ENCODE data around the gene CNGA4. TPM values are rescaled to one million over a fixed set of nuclear protein-coding genes. Genes with fewer than 3 reads are reported as not detected.

Gene CNGA4
- total and polyA plus RNA-seq, 2 of the 4 experiments (the other 2 are of a cell fraction): under 0.01 to 0.12 TPM

DNA sequence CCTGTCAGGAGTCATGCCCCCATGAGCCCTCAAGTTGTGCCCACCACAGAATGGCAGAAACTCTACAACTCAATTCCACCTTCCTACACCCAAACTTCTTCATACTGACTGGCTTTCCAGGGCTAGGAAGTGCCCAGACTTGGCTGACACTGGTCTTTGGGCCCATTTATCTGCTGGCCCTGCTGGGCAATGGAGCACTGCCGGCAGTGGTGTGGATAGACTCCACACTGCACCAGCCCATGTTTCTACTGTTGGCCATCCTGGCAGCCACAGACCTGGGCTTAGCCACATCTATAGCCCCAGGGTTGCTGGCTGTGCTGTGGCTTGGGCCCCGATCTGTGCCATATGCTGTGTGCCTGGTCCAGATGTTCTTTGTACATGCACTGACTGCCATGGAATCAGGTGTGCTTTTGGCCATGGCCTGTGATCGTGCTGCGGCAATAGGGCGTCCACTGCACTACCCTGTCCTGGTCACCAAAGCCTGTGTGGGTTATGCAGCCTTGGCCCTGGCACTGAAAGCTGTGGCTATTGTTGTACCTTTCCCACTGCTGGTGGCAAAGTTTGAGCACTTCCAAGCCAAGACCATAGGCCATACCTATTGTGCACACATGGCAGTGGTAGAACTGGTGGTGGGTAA, 39.6 kb upstream of the CNGA4 start, which contains the start of gene OR52W1:
TSS of gene OR52W1 (plus strand) at position 51 of the 637 bp plus-strand sequence. CDS start at position 51, 0 bp downstream.
- H3K36me3 ChIP-seq (ENCODE audit: control insufficient read depth, insufficient read depth, low read length): no peaks in the 10 kb centered on the region
- H3K18ac ChIP-seq (ENCODE audit: low read depth, low read length): no peak within 1 kb of the TSS
- no peak within 1 kb of the TSS for H3K23ac ChIP-seq (ENCODE audit: low read depth, low read length)
- H3K9me3 ChIP-seq (ENCODE audit: control insufficient read depth, insufficient read depth, low read length): no peaks in the 10 kb centered on the region
- no peak within 1 kb of the TSS for H2AK9ac ChIP-seq (replicated peaks; ENCODE audit: low read depth, low read length, poor library complexity)
- H3K4me2 ChIP-seq (ENCODE audit: low read depth, low read length): no peak within 1 kb of the TSS
- 100% methylated on average over 4 of the region's 5 CpGs; no CpG with 5 or more reads in 1 of the 2 experiments for WGBS, 2 experiments (ENCODE audit: extremely low coverage in 2 of 2, insufficient read length in 1 of 2)
- H3K79me1 ChIP-seq (ENCODE audit: low read depth in 1 of 2, low read length in 2 of 2): no peaks in the 10 kb centered on the region
- ChIA-PET CTCF (no interaction called here), POLR2A (ENCODE audit: unreplicated experiment) (no interaction called here)
- no peak within 1 kb of the TSS for H3K56ac ChIP-seq (ENCODE audit: extremely low read depth, insufficient read depth, low read length)
- peaks cover 2% of the 10 kb centered on the region; the same call in 1 of the 2 replicates for H3K4me1 ChIP-seq (ENCODE audit: control insufficient read depth, insufficient read depth, low read length)
- H2AFZ ChIP-seq (replicated peaks; ENCODE audit: low read length, poor library complexity): no peak within 1 kb of the TSS
- no peak within 1 kb of the TSS for H3K9ac ChIP-seq (ENCODE audit: low read depth, low read length)
- H3K27me3 ChIP-seq (ENCODE audit: control insufficient read depth, insufficient read depth, low read length): peaks cover 1% of the 10 kb centered on the region; the same call in 1 of the 2 replicates
- no peak within 1 kb of the TSS for H2BK20ac ChIP-seq (ENCODE audit: low read depth, low read length)
- no peak within 1 kb of the TSS for H3K14ac ChIP-seq (replicated peaks; ENCODE audit: low read depth, low read length)
- ATAC-seq (ENCODE audit: low read depth) (no peak), DNase-seq (no peak)
- no peak for TF ChIP-seq CHD1 (IDR thresholded peaks at IDR 0.05; ENCODE audit: low read depth, low read length)
- TF ChIP-seq BHLHE40 (IDR thresholded peaks at IDR 0.05; ENCODE audit: low read depth, low read length): no peak
- TF ChIP-seq POLR2A (IDR thresholded peaks at IDR 0.05; ENCODE audit: low read depth, low read length): no peak
- TF ChIP-seq NFE2L2 (IDR thresholded peaks at IDR 0.05; ENCODE audit: low read depth, low read length): no peak
- no peak for TF ChIP-seq CTCF (conservative IDR thresholded peaks at IDR 0.05; ENCODE audit: low read depth, low read length)
- no peak for TF ChIP-seq RCOR1 (IDR thresholded peaks at IDR 0.05; ENCODE audit: insufficient replicate concordance, low read length)
- no peak for TF ChIP-seq USF2 (IDR thresholded peaks at IDR 0.05; ENCODE audit: low read depth, low read length)
- TF ChIP-seq MXI1 (IDR thresholded peaks at IDR 0.05; ENCODE audit: borderline replicate concordance, low read depth, low read length): no peak
- no peak for TF ChIP-seq MAZ (IDR thresholded peaks at IDR 0.05; ENCODE audit: borderline replicate concordance, low read depth, low read length)
- no peak for TF ChIP-seq SMC3 (IDR thresholded peaks at IDR 0.05; ENCODE audit: low read depth, low read length)
- no peak for TF ChIP-seq MAFK (IDR thresholded peaks at IDR 0.05; ENCODE audit: low read depth, low read length)
- TF ChIP-seq RAD21 (IDR thresholded peaks at IDR 0.05; ENCODE audit: low read length): no peak
- no peak for TF ChIP-seq CEBPB (IDR thresholded peaks at IDR 0.05; ENCODE audit: low read depth, low read length)
- no peak for TF ChIP-seq RFX5 (IDR thresholded peaks at IDR 0.05; ENCODE audit: low read depth, low read length)
- no peak for TF ChIP-seq ELK1 (IDR thresholded peaks at IDR 0.05; ENCODE audit: borderline replicate concordance, low read depth, low read length)
- no peak for TF ChIP-seq FOS (IDR thresholded peaks at IDR 0.05; ENCODE audit: low read depth, low read length)
- no peak within 1 kb of the TSS for H2BK120ac ChIP-seq (ENCODE audit: low read depth, low read length)
- H3K27ac ChIP-seq (ENCODE audit: insufficient read depth, low read length): no peak within 1 kb of the TSS
- dilution Hi-C loops (cut with HindIII; ENCODE audit: low sequenced_read_pairs, unreplicated experiment): no loop called here
- no TSS peak for BruUV-seq (replicated peaks)
- no peak within 1 kb of the TSS for H2BK15ac ChIP-seq (ENCODE audit: low read depth, low read length)
- no peaks in the 10 kb centered on the region for H3K9me1 ChIP-seq (ENCODE audit: insufficient read depth, low read length)
- H3K4ac ChIP-seq (ENCODE audit: low read depth, low read length): no peak within 1 kb of the TSS
- no peak within 1 kb of the TSS for H2BK5ac ChIP-seq (ENCODE audit: low read depth, low read length, poor library complexity, severe bottlenecking)
- in situ Hi-C loops (cut with MboI; ENCODE audit: low sequenced_read_pairs): no loop called here
- no peak within 1 kb of the TSS for H4K8ac ChIP-seq (ENCODE audit: low read depth in 2 of 2, low read length in 2 of 2)
- no peak within 1 kb of the TSS for H3K4me3 ChIP-seq (ENCODE audit: insufficient read depth, low read depth, low read length)
- H4K20me1 ChIP-seq (ENCODE audit: insufficient read depth, low read length): no peaks in the 10 kb centered on the region
- no peak within 1 kb of the TSS for H2AK5ac ChIP-seq (ENCODE audit: low read depth, low read length)
- H4K5ac ChIP-seq (ENCODE audit: low read depth, low read length): no peak within 1 kb of the TSS
- H4K91ac ChIP-seq (ENCODE audit: insufficient read depth, low read depth, low read length): no peak within 1 kb of the TSS
- intact Hi-C loops (cut with micrococcal nuclease): no loop called here
